Spleen (tissue), 3 donors: ENCODE measurements around the gene F13A1.

Experiments
- POLR2A ChIP-seq, 3 donors: fragments of 450-650 bp; IDR thresholded peaks; one replicate each; pipeline ENCODE4 v1.5.1; 2017; ENCODE audit warnings: antibody characterized with exemption in 3 of 3, mild to moderate bottlenecking in 1 of 3
- POLR2AphosphoS5 ChIP-seq, 3 donors: sonication (generic); formaldehyde crosslinking; IDR thresholded peaks; one replicate each; pipeline ENCODE4 v1.5.1; 2017; ENCODE audit warnings: antibody characterized with exemption in 3 of 3

DNA sequence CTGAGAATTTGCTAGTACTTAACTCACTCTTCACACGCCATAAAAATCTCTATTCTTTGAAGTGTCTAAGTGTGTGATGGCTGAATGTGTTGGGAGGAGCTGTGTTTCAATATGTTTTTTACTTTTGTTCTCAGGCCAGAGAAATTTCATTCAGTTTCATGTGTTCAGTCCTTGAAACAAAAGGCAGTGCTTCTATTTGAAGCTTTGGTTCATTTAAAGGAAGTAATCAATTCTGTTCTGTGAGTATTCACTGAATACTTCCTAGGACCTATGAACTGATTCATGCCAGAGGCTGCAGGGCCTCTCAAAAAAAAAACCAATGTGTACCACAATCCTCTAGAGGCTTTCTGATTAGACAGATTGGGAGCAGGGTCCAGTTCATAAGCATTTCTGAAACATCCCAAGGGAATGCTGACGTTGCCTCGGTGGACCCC is 12.4 kb upstream of the F13A1 start:
- TF ChIP-seq POLR2AphosphoS5 (IDR thresholded peaks at IDR 0.05), result no peak
- TF ChIP-seq POLR2A (IDR thresholded peaks at IDR 0.05), result no peak
